ENCODE measurements around the gene VDR. TPM values are rescaled to one million over a fixed set of nuclear protein-coding genes. Genes with fewer than 3 reads are reported as not detected.

VDR gene
- total and polyA plus RNA-seq, 8 donors, result 1.1 to 32.1 (median 2.2) TPM

DNA sequence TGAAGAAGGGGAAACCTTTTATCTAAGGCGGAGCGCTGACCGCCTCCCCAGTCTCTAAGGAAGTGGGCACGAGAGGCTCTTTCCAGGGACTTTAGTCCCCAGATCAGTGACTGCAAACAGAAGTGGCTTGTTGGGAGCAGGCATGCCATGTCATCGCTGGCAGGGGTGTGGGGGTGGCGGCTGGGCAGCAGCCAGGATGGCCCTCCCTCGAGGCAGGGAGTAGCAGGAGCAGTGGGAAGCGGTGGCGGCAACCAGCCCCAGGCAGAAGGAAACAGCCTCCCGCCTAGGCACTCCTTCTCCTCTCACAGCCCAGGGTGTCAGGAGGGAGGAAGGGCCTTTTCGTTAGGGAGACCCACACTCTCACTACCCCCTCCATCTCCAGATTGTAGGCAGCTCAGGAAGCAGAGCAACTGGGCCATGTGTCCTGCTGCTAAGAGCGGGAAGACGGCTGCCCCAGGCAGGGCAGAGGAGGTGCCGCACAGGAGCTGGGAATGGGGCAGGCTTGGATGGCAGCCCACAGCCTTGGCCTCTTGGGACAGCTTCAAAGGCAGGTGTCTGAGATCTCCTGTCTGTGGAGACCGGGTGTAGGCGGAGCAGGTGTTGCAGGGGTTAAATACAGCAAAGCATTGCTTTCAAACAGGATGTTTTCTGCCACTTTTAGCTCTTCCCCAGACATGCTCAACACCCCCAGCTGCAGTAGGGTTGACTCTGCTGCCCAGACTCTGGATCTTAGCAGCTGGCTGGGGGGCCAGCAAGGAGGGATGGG lies 21.8 kb downstream of the VDR start:
- peaks cover 0 to 15% of the 10 kb centered on the region in 2 donors for H3K36me3 ChIP-seq
- H3K4me3 ChIP-seq, result no peak overlapping the region
- H3K27me3 ChIP-seq, result no peaks in the 10 kb centered on the region
- peaks cover 18 to 47% of the 10 kb centered on the region in 2 donors for H3K4me1 ChIP-seq
- H3K27ac ChIP-seq, result peak overlapping the region in 1 of 2 donors; percentile 39
- H3K9me3 ChIP-seq, result no peaks in the 10 kb centered on the region
- peak in 3 of 4 donors; percentile 58 to 88 (median 87) for DNase-seq
- TF ChIP-seq, protein P1, sequence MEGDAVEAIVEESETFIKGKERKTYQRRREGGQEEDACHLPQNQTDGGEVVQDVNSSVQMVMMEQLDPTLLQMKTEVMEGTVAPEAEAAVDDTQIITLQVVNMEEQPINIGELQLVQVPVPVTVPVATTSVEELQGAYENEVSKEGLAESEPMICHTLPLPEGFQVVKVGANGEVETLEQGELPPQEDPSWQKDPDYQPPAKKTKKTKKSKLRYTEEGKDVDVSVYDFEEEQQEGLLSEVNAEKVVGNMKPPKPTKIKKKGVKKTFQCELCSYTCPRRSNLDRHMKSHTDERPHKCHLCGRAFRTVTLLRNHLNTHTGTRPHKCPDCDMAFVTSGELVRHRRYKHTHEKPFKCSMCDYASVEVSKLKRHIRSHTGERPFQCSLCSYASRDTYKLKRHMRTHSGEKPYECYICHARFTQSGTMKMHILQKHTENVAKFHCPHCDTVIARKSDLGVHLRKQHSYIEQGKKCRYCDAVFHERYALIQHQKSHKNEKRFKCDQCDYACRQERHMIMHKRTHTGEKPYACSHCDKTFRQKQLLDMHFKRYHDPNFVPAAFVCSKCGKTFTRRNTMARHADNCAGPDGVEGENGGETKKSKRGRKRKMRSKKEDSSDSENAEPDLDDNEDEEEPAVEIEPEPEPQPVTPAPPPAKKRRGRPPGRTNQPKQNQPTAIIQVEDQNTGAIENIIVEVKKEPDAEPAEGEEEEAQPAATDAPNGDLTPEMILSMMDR (IDR thresholded peaks at IDR 0.05), result no peak
- intact Hi-C loops (cut with DNase I), result no loop called here
- ATAC-seq, result peak; percentile 78

DNA sequence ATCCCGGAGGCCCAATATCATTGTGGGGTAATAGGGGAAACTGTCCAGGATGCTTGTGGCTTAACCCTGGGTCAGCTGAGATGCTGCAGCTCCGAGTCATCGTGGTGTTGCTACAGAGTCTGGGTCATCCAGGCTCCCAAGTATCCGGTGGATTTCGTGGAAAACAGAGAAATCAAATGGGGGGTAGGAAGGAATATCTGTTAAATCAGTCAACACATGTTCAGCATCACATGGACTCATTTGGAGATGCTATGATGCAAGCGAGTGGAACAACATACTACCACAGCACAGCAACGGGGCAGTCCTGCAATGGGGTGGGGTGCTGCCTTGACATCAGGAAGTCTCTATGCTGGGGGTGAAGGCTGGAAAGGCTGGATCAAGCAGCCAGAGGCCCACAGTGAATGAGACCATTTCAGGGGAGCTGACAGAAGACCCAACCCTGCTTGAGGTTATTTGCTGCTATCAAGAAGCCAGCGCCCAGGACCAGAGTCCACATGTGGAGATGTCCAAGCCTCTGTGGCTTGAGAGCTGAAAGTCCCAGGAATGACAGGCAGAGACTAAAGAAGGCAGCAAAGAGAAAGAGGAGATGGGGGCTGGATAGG lies 22.9 kb downstream of the VDR start:
- DNase-seq (peak in 1 of 4 donors; percentile 71), ATAC-seq (peak; percentile 59)
- Histone ChIP-seq H3K4me1 (peaks cover 18 to 44% of the 10 kb centered on the region in 2 donors), H3K27me3 (no peaks in the 10 kb centered on the region), H3K27ac (peak overlapping the region in 1 of 2 donors; percentile 39), H3K9me3 (no peaks in the 10 kb centered on the region), H3K4me3 (no peak overlapping the region), H3K36me3 (peaks cover 0 to 25% of the 10 kb centered on the region in 2 donors)
- TF ChIP-seq, protein P1 (IDR thresholded peaks at IDR 0.05), result no peak
- intact Hi-C loops (cut with DNase I), result no loop called here

DNA sequence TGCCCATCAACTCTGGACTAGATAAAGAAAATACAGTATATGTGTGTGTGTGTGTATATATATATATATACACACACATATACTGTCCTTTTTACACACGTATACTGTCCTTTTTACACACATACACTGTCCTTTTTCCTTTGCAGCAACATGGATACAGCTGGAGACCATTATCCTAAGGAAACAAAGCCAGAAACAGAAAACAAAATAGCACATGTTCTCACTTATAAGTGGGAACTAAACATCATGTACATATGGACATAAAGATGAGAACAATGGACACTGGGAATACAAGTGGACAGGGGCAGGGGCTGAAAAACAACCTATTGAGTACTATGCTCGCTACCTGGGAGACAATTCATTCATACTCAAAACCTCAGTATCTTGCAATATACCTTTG lies 23.7 kb downstream of the VDR start:
- Histone ChIP-seq H3K36me3 (peaks cover 0 to 34% of the 10 kb centered on the region in 2 donors), H3K9me3 (no peaks in the 10 kb centered on the region), H3K4me1 (peaks cover 18 to 43% of the 10 kb centered on the region in 2 donors), H3K27me3 (no peaks in the 10 kb centered on the region), H3K27ac (no peak overlapping the region), H3K4me3 (no peak overlapping the region)
- intact Hi-C loops (cut with DNase I), result no loop called here
- DNase-seq (no peak), ATAC-seq (no peak)
- TF ChIP-seq, protein P1 (IDR thresholded peaks at IDR 0.05), result no peak

DNA sequence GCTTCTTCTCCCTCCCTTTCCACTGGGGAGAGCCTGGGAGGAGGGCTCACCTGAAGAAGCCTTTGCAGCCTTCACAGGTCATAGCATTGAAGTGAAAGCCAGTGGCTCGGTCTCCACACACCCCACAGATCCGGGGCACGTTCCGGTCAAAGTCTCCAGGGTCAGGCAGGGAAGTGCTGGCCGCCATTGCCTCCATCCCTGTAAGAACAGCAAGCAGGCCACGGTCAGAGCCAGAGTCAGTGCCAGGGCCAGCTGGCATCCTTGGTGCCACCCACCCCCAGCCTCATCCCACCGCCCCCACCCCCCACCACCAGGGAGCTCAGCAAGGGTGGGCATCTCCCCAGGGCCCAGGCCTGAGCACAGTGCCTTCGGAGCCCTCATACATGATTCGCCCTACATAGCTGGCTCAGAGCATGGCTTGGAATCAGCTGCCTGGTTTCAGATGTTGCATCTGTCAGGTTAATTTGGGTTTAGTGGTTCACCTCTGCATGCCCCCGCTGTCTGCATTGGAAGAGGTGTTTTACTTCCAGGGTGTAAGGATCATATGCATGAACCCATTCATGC lies 25.8 kb downstream of the VDR start:
- Histone ChIP-seq H3K4me3 (no peak overlapping the region), H3K27ac (no peak overlapping the region), H3K9me3 (no peaks in the 10 kb centered on the region), H3K4me1 (peaks cover 6 to 31% of the 10 kb centered on the region in 2 donors), H3K27me3 (no peaks in the 10 kb centered on the region), H3K36me3 (peaks cover 0 to 38% of the 10 kb centered on the region in 2 donors)
- TF ChIP-seq, protein P1 (IDR thresholded peaks at IDR 0.05), result no peak
- ATAC-seq (no peak), DNase-seq (no peak)
- intact Hi-C loops (cut with DNase I), result no loop called here

DNA sequence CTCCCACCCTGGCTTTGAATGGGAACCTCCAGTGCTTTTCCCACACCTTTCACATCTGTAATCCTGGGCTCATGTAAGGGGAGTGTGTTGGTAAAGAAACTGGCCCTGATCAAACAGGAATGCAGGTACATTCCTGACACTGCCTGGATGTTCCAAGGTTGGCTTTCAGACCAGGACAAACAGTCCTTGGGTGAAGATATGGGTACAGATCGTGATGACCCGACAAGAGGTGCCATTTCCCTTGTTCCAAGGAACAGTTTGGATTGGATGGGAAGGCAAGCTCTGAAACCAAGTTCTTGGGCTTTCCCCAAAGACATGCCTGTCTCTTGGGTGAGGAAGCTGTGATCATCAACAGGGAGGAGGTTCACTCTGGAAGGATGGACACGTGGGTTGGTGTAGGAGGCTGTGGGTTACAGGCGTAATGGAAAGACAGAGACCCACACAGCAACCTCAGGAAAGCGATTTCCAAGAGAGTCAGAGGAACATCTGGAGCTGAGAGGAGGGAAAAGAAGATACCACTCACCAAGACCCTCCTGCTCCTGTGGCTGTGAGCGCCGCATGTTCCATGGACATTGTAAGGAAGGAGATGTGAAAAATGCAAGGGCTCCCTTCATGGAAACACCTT lies 26.4 kb downstream of the VDR start:
- intact Hi-C loops (cut with DNase I), result no loop called here
- TF ChIP-seq, protein P1 (IDR thresholded peaks at IDR 0.05), result no peak

More for the DNA sequence above, 26.4 kb downstream of the VDR start:
- H3K4me1 ChIP-seq, result peaks cover 6 to 26% of the 10 kb centered on the region in 2 donors
- no peaks in the 10 kb centered on the region for H3K9me3 ChIP-seq
- H3K27ac ChIP-seq, result no peak overlapping the region
- ATAC-seq (no peak), DNase-seq (no peak)
- H3K36me3 ChIP-seq, result peaks cover 0 to 42% of the 10 kb centered on the region in 2 donors
- H3K4me3 ChIP-seq, result no peak overlapping the region
- no peaks in the 10 kb centered on the region for H3K27me3 ChIP-seq

Data from left lung (tissue), 10 donors.